ENCODE measurements around the gene RXRB.

Gene RXRB

DNA sequence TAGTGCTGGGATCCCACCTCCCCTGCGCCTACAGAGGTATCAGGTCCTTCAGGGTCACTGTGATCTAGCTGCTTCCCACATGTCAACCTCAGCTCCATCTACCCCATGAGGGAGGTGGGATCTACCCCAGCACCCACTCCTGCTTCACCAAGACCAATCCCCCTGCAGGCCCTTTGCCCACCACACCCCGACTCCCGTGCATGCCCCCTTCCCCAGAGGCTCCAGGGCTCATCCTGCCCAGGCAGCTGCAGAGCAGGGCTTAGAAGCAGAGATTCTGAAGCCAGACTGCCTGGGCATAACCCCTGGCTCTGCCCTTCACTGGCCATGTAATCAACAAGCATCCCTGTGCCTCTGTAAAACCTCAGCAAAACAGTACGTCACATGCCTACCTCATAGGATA lies 25.7 kb downstream of the RXRB start:
- DNase-seq = no peak

DNA sequence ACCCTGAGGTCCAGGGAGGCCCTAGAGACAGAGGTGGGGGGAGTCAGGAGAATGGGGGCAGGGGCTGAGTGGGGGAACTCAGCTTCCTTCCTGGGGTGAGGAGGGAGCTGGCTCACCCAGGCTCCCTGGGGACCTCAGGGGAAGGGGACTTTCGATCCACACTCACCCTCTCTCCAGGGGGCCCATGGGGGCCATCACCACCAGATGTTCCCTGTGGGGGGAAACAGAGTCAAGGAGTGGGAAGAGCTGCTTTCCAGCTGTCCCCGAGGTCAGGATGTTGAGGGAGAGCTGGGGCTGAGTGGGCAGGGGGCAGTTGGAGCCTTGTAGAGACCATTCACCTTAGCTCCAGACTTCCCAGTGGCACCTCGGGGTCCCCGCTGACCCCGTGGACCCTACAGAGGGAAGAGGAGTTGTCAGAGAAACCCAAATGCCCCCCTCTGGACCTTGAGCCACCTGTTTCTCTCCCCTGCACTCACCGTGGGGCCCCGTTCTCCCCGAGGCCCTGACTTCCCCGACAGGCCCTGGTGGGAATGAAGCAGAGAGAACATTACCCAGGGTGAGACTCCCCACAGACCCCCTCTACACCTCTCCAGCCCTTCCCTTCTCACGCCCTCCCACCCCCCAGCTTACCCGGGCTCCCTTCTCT lies 26.8 kb downstream of the RXRB start:
- no peak for DNase-seq

DNA sequence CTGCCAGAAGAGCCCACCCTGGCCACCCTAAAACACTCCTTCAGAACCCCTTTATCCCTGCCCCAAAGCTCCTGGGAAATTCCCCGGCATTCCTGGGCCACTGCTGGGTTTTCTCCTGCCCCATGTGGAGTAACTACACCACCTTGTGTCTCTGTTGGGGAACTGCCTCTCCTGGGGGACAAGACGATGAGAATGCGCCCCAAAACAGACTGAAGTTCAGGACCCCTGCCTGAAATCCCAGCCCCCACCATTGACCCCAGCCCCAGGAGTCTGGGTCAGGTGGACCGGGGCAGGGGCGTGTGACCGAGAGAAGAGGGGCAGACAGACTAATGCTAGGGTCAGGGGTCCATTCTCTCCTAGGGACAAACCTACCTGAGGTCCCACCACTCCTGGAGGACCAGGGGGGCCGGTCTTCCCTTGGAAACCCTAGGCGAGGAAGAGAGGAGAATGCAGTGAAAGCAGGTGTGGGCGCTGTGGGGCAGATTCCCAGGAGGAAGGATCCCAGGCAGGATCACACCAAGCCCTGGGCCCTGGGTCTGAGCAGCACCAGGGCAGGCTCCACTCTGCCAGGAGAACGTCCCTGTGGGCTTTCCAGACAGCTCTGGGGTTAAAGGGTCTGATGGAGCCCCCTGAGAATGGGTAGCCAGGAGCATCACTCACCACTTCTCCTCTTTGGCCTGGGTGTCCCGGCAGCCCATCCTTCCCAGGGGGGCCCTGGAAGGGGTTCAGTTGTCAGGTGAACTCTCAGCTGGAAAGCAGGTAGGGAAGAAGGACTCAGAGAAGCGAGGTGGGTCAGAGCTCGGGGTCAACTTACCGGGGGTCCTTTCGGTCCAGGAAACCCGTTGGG lies 27.6 kb downstream of the RXRB start:
- peak; percentile 63 for DNase-seq

DNA sequence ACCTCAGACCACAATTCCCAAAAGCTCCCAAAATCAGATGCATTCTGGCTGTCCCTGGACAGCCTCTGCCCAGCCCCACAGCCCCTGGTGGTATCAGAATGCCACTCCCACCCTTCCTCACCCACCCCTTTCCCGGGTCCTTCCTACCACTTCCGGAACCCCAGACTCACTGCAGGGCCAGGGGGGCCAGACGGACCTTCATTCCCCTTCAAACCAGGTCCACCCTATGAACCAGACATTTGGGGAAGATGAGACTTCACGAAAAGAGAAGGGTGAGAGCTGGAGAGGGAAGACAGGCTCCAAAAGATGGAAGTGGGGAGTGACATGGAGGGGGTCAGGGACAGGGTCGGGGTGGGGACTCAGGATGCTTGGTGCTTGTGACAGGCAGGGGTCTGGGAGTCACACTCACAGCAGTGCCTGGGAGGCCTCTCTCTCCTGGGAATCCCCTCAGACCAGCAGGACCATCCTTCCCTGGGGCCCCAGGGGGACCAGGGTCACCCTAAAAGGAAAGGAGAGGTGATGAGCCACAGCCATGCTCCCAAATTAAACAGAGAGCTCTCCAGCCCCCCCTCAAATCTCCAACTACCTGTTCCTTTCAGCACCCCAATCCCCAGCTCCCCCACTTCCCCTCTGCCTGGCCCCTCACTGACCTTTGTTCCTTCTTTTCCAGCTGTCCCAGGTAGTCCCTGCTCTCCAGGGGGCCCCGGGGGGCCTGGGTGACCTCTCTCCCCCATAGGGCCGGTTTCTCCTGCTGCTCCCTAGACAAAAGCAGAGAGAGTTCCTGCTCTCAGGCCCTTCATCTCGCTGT lies 28.4 kb downstream of the RXRB start:
- DNase-seq = no peak

DNA sequence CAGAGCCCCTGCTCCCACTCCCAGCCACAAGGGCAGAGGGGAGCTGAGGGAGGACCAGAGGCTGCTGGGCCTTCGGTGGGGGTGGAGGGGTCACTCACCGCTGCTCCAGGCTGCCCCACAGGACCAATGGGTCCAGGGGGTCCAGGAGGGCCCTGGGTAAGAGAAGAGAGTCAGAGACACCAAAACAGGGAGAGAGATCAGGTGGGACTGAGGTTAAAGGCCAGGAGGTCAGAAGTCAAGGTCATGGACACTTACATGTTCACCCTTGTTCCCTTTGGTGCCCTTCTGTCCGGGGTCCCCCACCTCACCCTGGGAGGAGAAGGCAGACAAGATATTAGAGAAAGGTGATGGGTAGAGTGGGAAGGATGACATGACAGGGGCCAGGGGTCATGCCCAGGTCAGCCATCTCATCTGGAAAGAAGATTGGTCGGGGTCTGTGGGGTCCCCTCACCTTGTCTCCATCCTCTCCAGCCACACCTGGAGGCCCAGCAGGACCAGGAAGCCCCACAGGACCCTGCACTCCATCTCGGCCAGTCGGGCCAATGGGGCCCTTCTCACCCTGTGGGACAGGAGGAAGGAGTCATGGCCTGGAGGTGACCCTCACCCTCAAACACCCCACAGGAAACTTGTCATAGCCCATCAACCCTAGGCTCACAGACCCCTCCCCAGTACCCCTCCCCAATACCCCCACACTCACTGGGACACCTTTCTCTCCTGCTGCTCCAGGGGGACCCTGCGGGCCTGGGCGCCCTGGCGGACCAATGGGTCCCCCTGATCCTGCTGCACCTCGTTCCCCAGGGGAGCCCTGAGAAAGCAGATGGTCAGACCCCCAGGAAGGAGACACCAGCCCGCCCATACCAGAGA lies 29.2 kb downstream of the RXRB start:
- no peak for DNase-seq

DNA sequence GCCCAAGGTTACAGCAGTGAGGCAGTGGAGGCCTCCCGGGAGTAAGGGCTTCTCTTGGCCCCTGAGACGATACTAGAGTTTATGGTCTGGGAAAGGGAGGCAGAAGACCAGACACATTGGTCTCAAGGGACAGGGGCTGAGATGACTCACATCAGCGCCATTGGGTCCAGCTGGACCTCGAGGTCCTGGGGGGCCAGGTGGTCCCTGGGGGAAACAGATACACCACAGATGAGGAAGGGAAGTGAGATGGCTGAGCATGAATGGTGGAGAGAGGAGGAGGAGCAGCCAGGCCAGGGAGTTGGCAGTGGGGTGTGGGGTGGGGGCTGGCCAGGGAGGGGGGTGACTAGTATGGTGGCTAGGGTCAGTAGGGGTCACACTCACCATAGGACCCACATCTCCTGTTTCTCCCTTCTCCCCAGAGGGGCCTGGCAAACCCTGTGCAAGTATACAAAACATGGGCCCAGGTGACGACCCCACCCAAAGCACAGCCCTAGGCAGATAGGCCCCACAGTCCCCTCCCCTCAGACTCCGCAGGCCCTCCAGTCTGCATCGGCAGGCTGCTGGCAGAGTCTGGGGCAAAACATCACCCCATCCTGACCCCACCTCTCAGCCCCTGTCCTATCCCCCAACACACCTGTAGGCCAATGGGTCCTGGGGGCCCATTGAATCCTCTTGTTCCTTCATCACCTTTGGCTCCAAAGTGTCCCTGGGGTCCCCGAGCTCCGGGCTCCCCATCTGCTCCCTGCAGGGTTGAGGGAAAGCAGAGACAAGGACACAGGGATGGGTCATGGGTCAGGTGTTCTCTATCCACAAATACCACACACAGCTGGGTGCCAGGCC lies 30.1 kb downstream of the RXRB start:
- DNase-seq = no peak

DNA sequence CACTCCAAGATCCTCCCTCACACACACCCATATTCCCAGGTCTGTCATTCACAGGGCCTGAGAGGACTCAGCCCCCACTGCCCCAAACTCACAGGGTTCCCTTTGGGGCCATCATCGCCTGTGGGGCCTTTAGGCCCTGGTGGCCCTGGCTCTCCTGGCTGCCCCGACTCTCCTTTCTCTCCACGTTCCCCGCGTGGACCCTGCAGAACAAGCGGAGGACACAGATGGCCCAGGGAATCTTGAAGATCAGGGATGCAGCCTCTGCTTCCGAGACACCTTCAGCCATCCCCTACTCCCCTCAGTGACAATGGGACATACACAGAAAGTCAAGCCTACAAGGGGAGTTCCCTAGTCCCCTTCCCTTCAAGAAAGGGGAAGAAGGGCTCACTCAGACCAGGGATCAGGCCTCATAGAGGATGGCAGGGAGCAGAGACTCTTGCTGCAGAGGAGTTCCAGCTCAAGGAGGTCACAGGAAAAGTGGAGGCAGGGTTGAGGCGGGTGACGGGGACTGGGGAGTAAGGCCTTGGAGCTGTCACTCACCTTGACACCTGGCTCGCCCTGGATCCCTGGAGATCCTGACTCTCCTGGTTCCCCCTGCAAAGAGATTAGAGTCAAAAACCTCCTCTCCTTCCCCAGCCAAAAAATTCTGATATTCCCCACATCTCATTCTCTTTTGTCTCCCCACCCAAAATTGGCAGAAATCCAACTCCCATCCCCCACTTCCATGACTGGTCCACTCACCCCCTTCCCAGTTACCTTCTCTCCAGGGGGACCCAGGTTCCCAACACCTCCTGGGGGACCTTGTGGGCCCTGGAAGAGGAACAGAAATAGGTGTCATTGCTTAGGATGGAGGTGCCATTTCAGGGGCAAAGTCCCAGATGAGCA lies 30.9 kb downstream of the RXRB start:
- no peak for DNase-seq

DNA sequence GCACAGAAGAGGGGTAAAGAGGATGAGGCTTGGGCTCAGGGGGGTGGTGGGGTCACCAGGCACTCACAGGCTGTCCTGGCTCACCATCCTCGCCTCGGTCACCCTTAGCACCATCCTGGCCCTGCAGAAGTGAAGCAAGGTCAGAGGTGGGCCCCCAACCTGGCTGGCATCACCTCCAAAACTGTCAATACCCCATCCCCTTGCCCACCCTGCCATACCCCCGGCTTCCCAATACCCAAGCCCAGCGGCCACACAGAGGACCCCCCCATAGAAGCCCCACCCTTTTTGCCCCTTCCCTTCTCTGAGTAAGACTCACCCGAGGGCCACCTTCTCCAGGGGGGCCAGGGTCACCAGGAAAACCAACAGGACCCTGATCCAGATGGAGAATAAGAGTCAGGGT lies 31.8 kb downstream of the RXRB start:
- DNase-seq = no peak

DNA sequence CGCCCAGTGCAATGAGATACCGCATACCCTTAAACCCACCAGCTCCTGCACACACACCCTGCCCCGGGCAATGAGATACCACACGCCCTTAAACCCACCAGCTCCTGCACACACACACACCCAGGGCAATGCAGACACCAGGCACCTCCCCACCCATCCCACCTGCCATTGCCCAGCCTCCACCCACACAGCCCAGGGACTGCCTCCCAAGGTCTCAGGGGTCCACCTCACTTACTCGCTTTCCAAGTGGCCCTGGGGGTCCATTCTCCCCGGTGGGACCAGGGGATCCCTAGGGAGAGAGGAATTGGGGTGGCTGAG lies 32.2 kb downstream of the RXRB start:
- DNase-seq = no peak

DNA sequence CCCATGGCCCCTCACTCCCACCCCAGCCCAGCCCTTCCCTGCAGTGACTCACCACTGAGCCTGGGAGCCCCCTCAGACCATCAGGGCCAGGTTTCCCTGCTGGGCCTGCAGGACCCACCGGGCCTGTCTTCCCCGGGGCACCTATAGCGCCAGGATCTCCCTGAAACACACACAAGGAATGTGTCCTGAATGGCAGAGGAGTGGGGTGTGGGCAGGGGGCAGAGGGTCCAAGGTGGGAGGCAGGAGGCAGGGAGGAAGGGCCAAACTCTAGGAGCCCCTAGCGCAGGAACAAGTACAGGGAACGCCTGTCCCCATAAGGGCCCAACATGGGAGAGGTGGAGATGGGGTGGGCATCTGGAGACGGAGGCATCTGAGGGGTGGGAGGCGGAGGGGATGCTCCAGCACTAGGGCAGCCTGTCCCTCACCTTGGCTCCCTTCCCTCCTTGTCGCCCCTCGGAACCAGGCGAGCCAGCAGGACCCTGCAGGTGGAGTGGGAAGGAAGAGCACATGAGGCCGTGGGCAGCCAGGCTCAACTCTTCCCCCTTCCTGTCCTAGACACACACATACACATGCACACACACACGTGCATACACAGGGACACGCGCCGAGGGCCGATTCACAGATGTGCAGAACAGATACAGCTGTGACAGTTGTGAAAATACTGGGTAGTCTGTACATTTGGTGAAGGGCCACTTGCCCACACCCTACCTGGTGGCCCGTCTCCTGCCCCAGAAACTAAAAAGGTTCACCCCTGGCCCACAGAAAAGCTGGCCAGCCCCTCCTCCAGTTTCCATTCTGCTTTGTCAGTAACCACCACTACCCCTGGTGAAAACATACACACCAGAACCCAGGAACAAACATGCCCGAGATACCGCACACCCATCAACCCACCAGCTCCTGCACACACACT lies 32.8 kb downstream of the RXRB start:
- DNase-seq = no peak

DNA sequence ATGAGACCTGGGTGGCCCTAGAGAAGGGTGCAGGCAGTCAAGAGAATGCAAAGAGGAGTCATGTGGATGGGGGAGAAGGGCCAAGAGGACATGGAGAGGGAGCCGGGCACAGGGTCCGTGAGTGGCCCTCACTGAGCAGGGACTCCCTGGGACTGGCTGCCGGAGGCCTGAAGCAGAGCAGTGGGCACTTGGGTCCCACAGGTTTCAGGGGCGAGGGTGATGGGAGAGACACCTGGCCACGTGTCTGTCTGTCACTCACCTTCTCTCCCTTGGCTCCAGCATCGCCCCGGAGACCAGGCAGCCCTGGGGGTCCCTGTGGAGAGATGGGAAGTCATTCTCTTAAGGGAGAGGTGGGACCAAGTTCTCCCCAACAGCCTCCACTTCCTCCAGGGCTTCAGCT lies 33.7 kb downstream of the RXRB start:
- DNase-seq = no peak

DNA sequence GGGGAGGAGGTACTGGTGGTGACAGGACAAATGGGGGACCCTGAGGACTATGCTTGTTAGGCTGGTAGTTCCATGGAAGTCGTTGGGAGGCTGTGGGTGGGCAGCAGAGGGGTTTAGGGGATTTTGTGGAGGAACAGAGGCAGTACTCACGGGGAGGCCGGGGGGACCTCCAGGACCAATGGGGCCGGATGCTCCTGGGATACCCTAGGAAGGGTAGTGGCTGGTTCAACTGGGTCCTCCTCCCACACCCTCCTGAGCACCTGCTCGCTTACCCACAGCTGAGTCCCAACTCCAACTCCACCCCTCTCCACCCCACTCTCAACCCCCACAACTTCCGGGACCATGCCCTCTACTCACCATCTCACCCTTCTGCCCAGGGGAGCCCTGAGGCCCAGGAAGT lies 34.1 kb downstream of the RXRB start:
- no peak for DNase-seq

DNA sequence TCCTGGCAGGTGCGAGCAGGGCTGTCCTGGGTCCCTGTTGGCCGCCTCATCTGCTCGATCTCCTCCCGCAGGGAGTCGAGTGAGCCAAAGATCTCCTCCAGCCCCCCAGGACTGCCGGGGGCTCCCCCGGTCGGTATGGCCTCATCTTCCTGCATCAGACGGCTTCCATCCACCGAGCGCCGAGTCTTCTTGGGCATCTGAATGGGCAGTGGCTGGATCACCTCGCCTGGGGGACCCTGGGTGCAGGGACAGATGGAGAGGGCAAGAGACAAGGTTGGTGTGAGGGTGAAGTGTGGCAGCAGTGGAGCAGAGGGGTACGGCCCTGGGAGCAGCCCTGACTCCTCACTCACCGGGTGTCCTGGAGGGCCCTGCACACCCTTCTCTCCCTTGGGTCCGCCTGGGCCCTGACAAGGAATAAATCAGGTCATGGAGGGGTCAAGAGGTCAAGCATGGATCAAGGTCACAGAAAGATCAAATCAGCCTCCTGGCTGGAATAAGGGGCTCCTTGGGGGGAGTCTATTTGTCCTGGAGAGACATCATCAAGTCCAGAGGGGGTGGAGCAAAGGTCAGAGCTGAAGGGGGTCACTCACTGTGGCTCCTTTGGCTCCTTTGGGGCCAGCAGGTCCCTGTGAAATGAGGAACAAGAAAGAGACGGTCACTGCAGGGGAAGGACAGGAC lies 34.7 kb downstream of the RXRB start:
- no peak for DNase-seq

DNA sequence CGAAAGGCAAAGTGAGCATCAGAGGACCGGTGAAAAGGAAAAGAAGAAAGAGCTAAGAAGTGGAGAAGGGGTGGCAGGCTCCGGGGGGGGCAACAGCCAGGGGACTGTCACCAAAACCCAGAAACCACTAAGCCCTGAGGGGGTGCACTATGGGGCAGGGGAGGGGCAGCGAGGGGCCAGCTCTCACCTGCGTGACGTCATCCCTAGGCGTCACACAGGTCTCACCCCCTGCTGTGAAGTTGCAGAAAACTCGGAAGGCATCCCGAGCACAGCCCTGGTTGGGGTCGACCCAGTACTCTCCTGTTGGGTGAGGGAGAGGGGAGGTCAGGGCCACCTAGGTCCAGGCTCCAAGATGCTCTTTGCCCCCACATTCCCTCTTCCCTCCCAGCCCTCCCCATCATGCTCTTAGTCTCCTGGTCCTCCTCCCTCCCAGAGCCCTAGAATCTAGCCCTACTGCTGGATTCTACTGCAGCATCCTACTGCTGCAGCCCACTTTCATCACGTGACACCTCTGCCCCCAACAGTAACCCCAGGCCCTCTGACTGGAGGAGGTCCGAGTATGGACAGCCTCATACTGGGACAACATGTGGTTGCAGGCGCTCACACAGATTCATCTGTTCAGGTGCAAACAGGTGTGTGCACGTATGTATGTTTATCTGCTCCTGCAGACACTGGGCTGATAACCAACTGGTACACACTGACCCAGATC lies 35.6 kb downstream of the RXRB start:
- DNase-seq = no peak

DNA sequence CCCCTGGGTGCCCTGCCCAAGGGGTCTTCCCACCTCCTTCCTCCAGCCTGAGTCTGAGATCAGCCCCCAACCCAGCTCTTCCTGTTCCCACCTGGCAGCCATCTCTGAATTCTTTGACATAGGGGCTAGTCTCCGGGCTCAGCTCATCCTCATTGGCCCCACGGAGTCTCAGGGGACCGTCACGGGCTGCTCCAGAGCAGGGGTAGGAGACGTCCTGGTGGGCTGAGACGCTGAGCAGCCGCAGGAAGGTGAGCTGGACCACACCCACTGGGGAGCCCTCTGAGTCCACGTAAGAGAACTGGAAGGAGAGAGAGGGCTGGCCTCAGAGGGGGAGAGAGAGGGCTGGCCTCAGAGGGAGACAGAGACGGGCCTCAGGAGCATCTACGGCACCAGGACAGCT lies 36.3 kb downstream of the RXRB start:
- DNase-seq = no peak

DNA sequence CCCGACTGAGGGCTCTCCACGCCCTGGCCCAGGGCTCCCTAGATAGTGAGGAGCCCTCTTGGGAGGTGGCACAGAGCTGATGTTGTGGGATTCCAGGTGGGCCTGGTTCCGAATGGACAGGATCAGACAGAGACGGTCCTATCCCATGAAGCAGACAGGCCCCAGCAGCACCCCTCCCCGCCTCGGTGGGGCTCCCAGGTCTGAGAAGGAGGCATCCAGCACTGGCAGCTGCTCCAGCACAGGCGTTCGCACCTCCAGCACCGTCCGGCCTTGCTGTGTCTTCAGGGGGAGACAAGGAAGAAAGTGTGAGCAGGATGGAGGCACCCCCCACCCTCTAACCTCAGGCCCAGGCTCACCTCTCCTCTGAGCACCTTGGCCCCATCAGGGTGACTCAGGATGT lies 36.9 kb downstream of the RXRB start:
- DNase-seq = no peak

DNA sequence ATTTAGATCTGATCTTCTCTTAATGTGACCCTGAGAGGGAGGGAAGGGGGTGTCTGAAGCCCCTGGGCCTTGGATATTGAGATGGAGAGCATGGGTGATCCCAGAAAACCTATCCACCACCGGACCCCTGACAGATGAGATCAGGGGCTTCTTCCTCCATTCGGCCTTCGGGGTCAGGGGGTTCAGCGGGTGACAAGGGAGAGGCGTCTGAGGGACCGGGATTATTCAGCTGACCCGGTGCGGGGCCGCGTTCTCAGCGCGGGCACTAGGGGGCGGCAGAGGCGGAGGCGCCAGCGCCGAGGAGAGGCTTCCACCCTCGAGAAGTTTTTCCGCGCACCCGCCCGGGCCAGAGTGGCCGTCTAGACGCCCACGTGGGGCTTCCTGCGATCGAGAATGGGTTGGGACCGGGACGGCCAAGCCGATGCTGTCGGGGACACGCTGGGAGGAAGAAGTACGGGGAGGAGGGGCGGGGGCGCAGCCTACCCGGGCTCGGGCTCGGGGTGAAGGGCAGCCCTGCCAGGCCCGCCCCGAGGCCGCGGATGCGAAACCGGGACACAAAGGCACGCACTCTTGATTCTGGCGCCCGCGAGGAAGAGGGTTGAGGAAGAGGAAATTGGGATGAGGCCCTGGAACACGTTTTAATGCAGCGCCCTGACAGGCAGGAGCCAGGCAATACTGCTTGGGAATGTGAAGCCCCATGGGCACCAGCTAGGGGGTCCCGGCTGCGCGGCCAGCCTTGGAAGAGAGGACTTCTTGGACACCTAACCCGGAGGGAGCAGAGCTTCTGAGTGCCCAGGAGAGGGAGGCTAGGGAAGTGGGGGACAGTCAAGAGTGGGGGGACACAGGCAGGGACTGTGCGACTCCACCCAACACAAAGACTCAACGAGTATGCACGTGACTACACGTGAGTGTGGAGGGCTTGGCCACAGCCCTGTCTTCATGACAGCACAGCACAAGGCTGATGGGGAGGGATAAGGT lies 38.8 kb downstream of the RXRB start:
- DNase-seq = peak; percentile 71
